ENCODE data around the gene NACC2. TPM values are rescaled to one million over a fixed set of nuclear protein-coding genes. Genes with fewer than 3 reads are reported as not detected.

Gene NACC2
- total and polyA plus RNA-seq, 2 donors (not counting 3 experiments of a cell fraction or from before 2014, with no cell fraction given): 15.8 to 27.1 TPM

- H4K20me1 ChIP-seq (replicated peaks; ENCODE audit: control insufficient read depth, extremely low read depth, insufficient read depth, low read length): no peaks in the 10 kb centered on the region
- dilution Hi-C loops (cut with MboI; ENCODE audit: extremely low pct_ligation_motif_present, low sequenced_read_pairs): no loop called here
- FAIRE-seq: no peak
- peaks cover 5% of the 10 kb centered on the region for H3K4me1 ChIP-seq (ENCODE audit: control insufficient read depth, extremely low read depth, insufficient read depth, low read length)
- no peak overlapping the region for H3K4me2 ChIP-seq (ENCODE audit: insufficient read depth, low read length)
- DNase-seq (ENCODE audit: low read depth, low spot score): no peak
- BruUV-seq (replicated peaks): no TSS peak
- H3K4me3 ChIP-seq (replicated peaks in 1 of 3; ENCODE audit: insufficient read depth in 1 of 3, low read depth in 1 of 3, low read length in 3 of 3): no peak overlapping the region
- no peak overlapping the region for H3K27ac ChIP-seq (ENCODE audit: insufficient read depth, low read depth, low read length)
- no peaks in the 10 kb centered on the region for H3K9me1 ChIP-seq (replicated peaks; ENCODE audit: control insufficient read depth, extremely low read depth, insufficient read depth, low read length)
- no peaks in the 10 kb centered on the region for H3K27me3 ChIP-seq (ENCODE audit: control insufficient read depth in 2 of 2, insufficient read depth in 2 of 2, low read length in 2 of 2)
- H2AFZ ChIP-seq (ENCODE audit: low read depth, low read length): no peak overlapping the region
- TF ChIP-seq FOS (IDR thresholded peaks at IDR 0.05; ENCODE audit: borderline replicate concordance, insufficient read depth, low read length): no peak
- no peak for TF ChIP-seq POLR2AphosphoS5 (IDR thresholded peaks at IDR 0.05; ENCODE audit: insufficient read depth, low read depth, low read length)
- TF ChIP-seq CTCF (IDR thresholded peaks at IDR 0.05; ENCODE audit: extremely low read depth in 1 of 2, insufficient read depth in 1 of 2, low read depth in 1 of 2, low read length in 2 of 2): no peak
- no peak for TF ChIP-seq JUN (IDR thresholded peaks at IDR 0.05; ENCODE audit: borderline replicate concordance, insufficient read depth, insufficient read length, low read depth)
- no peak for TF ChIP-seq MYC (IDR thresholded peaks at IDR 0.05; ENCODE audit: low read depth, low read length)
- no peak for TF ChIP-seq POLR2A (IDR thresholded peaks at IDR 0.05; ENCODE audit: low read depth, low read length)
- TF ChIP-seq MAX (IDR thresholded peaks at IDR 0.05; ENCODE audit: insufficient read depth, insufficient read length): no peak
- no peak for TF ChIP-seq EZH2 (IDR thresholded peaks at IDR 0.05; ENCODE audit: borderline replicate concordance, low read depth, low read length, severe bottlenecking)
- no peak for TF ChIP-seq GATA2 (IDR thresholded peaks at IDR 0.05; ENCODE audit: insufficient read depth, insufficient read length, low read depth, low read length)
- ChIA-PET POLR2A (no interaction called here), CTCF (no interaction called here)
- peaks cover 0 to 4% of the 10 kb centered on the region in 2 experiments for H3K36me3 ChIP-seq (ENCODE audit: control insufficient read depth in 2 of 2, extremely low read depth in 1 of 2, insufficient read depth in 2 of 2, low read length in 2 of 2)
- no peak overlapping the region for H3K9ac ChIP-seq (replicated peaks; ENCODE audit: extremely low read depth, insufficient read depth, low read length)
- no peaks in the 10 kb centered on the region for H3K9me3 ChIP-seq (replicated peaks; ENCODE audit: control insufficient read depth, insufficient read depth, low read length)
- peaks cover 89% of the 10 kb centered on the region for H3K79me2 ChIP-seq (ENCODE audit: control insufficient read depth, insufficient read depth, low read length)
- intact Hi-C loops (cut with micrococcal nuclease): no loop called here
These were observed 12.4 kb downstream of the NACC2 start for GRCh38 chr9:136082496-136083361.
